SK-N-SH treated with all-trans-retinoic acid at 6 μM for 48 hours (cell line): Measurements from ENCODE around the gene MS4A2.
"Not testable (repeated sequence)": the region's sequence is repeated elsewhere in the genome, so short reads cannot be mapped to it uniquely, and the experiment has no call there.

Experiments used
- ATAC-seq: fragments of 200-7000 bp; cut with Tn5 transposase; 3 replicates; pipeline ENCODE4 v1.9.1; 2020; ENCODE audit warnings: mild to moderate bottlenecking, moderate library complexity
- CSDC2 ChIP-seq: fragments of 250-450 bp; sonication (Bioruptor Pico); IDR thresholded peaks from 2 replicates; pipeline ENCODE4 v1.5.0; 2020; ENCODE audit warnings: mild to moderate bottlenecking, moderate library complexity
- GLIS3 ChIP-seq: fragments of 250-450 bp; sonication (Bioruptor Pico); IDR thresholded peaks from 2 replicates; pipeline ENCODE4 v1.5.0; 2020; ENCODE audit warnings: mild to moderate bottlenecking, moderate library complexity
- OSR1 ChIP-seq: fragments of 250-450 bp; sonication (Bioruptor Pico); IDR thresholded peaks from 2 replicates; pipeline ENCODE4 v1.8.0; 2022; ENCODE audit warnings: moderate library complexity, mild to moderate bottlenecking, inconsistent platforms
- PPARA ChIP-seq: fragments of 250-450 bp; sonication (Bioruptor Pico); IDR thresholded peaks from 2 replicates; pipeline ENCODE4 v1.5.0; 2020; ENCODE audit warnings: mild to moderate bottlenecking, borderline replicate concordance
- RARB ChIP-seq: fragments of 250-450 bp; sonication (Bioruptor Pico); IDR thresholded peaks from 2 replicates; pipeline ENCODE4 v1.8.0; 2021; ENCODE audit warnings: mild to moderate bottlenecking, moderate library complexity
- TOX ChIP-seq: fragments of 250-450 bp; sonication (Bioruptor Pico); IDR thresholded peaks from 2 replicates; pipeline ENCODE4 v1.8.0; 2021; ENCODE audit warnings: mild to moderate bottlenecking, moderate library complexity, borderline replicate concordance
- TSHZ2 ChIP-seq: fragments of 250-450 bp; sonication (Bioruptor Pico); IDR thresholded peaks from 2 replicates; pipeline ENCODE4 v1.5.0; 2020; ENCODE audit warnings: mild to moderate bottlenecking, moderate library complexity
- ZFP3 ChIP-seq: fragments of 250-450 bp; sonication (Bioruptor Pico); IDR thresholded peaks from 2 replicates; pipeline ENCODE4 v1.5.0; 2020; ENCODE audit warnings: mild to moderate bottlenecking, moderate library complexity
- ZFP30 ChIP-seq: fragments of 450-650 bp; formaldehyde crosslinking; IDR thresholded peaks from 2 replicates; pipeline ENCODE4 v1.5.0; 2022; ENCODE audit warnings: mild to moderate bottlenecking, moderate library complexity
- ZNF565 ChIP-seq: fragments of 450-650 bp; formaldehyde crosslinking; conservative IDR thresholded peaks from 2 replicates; pipeline ENCODE4 v1.5.0; 2020; ENCODE audit warnings: low read depth, mild to moderate bottlenecking, moderate library complexity
- ZNF8 ChIP-seq: fragments of 450-650 bp; formaldehyde crosslinking; IDR thresholded peaks from 2 replicates; pipeline ENCODE4 v1.5.0; 2020; ENCODE audit warnings: mild to moderate bottlenecking, moderate library complexity
- TF ChIP-seq, protein P1 (sequence below): fragments of 250-450 bp; sonication (Bioruptor Pico); IDR thresholded peaks from 2 replicates; pipeline ENCODE4 v1.5.1; 2021; ENCODE audit warnings: mild to moderate bottlenecking, moderate library complexity
- TF ChIP-seq, protein P2 (sequence below): fragments of 250-450 bp; sonication (Bioruptor Pico); IDR thresholded peaks from 2 replicates; pipeline ENCODE4 v1.8.0; 2020; ENCODE audit warnings: mild to moderate bottlenecking, moderate library complexity, borderline replicate concordance
- TF ChIP-seq, protein P3 (sequence below): fragments of 250-450 bp; sonication (Bioruptor Pico); IDR thresholded peaks from 2 replicates; pipeline ENCODE4 v1.8.0; 2021; ENCODE audit warnings: low read depth, mild to moderate bottlenecking, moderate library complexity, borderline replicate concordance

Gene MS4A2

DNA sequence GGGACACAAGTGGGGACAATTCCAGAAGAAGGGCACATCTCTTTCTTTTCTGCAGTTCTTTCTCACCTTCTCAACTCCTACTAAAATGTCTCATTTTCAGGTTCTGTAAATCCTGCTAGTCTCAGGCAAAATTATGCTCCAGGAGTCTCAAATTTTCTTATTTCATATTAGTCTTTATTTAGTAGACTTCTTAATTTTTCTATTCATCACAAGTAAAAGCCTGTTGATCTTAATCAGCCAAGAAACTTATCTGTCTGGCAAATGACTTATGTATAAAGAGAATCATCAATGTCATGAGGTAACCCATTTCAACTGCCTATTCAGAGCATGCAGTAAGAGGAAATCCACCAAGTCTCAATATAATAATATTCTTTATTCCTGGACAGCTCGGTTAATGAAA is at the start of gene MS4A2:
MS4A2 (plus strand) TSS at position 301 of the 400 bp plus-strand sequence. CDS start 102 bp downstream, outside the sequence.
- TF ChIP-seq CSDC2 (CRISPR knock-in tag) (no peak), GLIS3 (CRISPR knock-in tag) (no peak), TOX (CRISPR knock-in tag) (no peak)

DNA sequence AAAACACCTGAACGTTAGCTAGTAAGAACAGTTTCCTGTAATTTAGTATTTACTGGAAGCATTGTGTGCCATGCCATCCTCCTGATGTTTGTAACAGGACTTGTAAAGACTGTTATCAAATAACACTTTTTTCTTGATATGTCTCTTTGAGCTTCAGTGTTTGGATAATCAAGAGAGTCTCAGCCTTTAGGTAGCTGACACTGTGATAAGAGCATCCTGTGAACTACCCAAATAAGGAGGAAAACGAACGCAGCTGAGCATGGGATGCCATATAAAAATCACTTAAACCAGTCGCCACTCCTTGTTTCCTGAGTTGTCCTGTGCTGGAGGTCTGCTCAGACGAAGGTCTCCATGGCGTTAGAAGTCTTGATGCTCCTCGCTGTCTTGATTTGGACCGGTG is 48.4 kb upstream of the MS4A2 start, which contains the start of gene OOSP2:
OOSP2 (plus strand) TSS at position 301 of the 400 bp plus-strand sequence; CDS start at position 352, 51 bp downstream.
- no peak for ATAC-seq
- TF ChIP-seq TOX (CRISPR knock-in tag) (no peak), GLIS3 (CRISPR knock-in tag) (no peak), ZFP3 (CRISPR knock-in tag) (no peak), TSHZ2 (CRISPR knock-in tag) (no peak), ZNF8 (CRISPR knock-in tag) (no peak), OSR1 (CRISPR knock-in tag) (no peak), ZNF565 (CRISPR knock-in tag) (no peak), ZFP30 (no peak)
- TF ChIP-seq, protein P1, sequence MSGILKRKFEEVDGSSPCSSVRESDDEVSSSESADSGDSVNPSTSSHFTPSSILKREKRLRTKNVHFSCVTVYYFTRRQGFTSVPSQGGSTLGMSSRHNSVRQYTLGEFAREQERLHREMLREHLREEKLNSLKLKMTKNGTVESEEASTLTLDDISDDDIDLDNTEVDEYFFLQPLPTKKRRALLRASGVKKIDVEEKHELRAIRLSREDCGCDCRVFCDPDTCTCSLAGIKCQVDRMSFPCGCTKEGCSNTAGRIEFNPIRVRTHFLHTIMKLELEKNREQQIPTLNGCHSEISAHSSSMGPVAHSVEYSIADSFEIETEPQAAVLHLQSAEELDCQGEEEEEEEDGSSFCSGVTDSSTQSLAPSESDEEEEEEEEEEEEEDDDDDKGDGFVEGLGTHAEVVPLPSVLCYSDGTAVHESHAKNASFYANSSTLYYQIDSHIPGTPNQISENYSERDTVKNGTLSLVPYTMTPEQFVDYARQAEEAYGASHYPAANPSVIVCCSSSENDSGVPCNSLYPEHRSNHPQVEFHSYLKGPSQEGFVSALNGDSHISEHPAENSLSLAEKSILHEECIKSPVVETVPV (CRISPR knock-in tag), result no peak
- TF ChIP-seq, protein P2, sequence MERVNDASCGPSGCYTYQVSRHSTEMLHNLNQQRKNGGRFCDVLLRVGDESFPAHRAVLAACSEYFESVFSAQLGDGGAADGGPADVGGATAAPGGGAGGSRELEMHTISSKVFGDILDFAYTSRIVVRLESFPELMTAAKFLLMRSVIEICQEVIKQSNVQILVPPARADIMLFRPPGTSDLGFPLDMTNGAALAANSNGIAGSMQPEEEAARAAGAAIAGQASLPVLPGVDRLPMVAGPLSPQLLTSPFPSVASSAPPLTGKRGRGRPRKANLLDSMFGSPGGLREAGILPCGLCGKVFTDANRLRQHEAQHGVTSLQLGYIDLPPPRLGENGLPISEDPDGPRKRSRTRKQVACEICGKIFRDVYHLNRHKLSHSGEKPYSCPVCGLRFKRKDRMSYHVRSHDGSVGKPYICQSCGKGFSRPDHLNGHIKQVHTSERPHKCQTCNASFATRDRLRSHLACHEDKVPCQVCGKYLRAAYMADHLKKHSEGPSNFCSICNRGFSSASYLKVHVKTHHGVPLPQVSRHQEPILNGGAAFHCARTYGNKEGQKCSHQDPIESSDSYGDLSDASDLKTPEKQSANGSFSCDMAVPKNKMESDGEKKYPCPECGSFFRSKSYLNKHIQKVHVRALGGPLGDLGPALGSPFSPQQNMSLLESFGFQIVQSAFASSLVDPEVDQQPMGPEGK (CRISPR knock-in tag), result no peak
- TF ChIP-seq, protein P3, sequence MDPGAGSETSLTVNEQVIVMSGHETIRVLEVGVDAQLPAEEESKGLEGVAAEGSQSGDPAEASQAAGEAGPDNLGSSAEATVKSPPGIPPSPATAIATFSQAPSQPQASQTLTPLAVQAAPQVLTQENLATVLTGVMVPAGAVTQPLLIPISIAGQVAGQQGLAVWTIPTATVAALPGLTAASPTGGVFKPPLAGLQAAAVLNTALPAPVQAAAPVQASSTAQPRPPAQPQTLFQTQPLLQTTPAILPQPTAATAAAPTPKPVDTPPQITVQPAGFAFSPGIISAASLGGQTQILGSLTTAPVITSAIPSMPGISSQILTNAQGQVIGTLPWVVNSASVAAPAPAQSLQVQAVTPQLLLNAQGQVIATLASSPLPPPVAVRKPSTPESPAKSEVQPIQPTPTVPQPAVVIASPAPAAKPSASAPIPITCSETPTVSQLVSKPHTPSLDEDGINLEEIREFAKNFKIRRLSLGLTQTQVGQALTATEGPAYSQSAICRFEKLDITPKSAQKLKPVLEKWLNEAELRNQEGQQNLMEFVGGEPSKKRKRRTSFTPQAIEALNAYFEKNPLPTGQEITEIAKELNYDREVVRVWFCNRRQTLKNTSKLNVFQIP (CRISPR knock-in tag), result no peak
- TF ChIP-seq, all 23 proteins: peak for 0

More for the DNA sequence above, at the start of gene MS4A2:
- ATAC-seq, result no peak

GRCh38 chr11:60050422-60050821 is 38.0 kb upstream of the MS4A2 start:
- not testable (repeated sequence) for ATAC-seq

- ATAC-seq, result not testable (repeated sequence)
Measured at GRCh38 chr11:60050839-60051238, 37.6 kb upstream of the MS4A2 start.

- no peak for ATAC-seq
- no peak for TF ChIP-seq RARB (CRISPR knock-in tag)
- no peak for TF ChIP-seq GLIS3 (CRISPR knock-in tag)
- TF ChIP-seq PPARA, result no peak
- TF ChIP-seq, protein P3 (CRISPR knock-in tag), result no peak
Measured at GRCh38 chr11:60056349-60056969, 32.0 kb upstream of the MS4A2 start, which contains the start of gene MS4A3. Gene MS4A3 (plus strand): TSS chr11:60056665. CDS start chr11:60061161, 4,496 bp downstream.
